Esophagus mucosa (tissue), 1 donor: ENCODE results near the gene PCDH9. TPM values are rescaled to one million over a fixed set of nuclear protein-coding genes. Genes with fewer than 3 reads are reported as not detected.
"Not testable (repeated sequence)": the region's sequence is repeated elsewhere in the genome, so short reads cannot be mapped to it uniquely, and the experiment has no call there.

Experiments used
- ATAC-seq: fragments of 200-7000 bp; cut with Tn5 transposase; one replicate; pipeline ENCODE4 v1.9.1; 2020
- total RNA-seq: library from RNA; stranded (reverse); gene quantifications from one replicate; pipeline ENCODE4 v1.2.4, GENCODE V29; 2023
- donor health status: DM: yes; HTN: yes; CAD: no.

PCDH9 gene
- total RNA-seq, 1 donor from 2014 or later, result 0.08 TPM

DNA sequence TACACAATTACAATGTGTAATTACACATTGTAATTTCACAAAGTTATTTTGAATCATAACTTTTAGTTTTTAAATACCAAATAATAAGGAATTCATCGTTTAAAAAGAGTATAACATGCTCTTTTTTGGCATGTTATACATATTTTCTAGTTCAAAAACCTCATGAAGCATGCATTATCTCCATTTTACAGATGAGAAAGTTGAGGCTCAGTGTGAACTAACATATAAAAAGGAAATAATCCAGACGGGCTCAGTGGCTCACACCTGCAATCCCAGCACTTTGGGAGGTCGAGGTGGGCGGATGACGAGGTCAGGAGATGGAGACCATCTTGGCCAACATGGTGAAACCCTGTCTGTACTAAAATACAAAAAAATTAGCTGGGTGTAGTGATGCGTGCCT lies 107.9 kb downstream of the PCDH9 start:
- no peak for ATAC-seq

DNA sequence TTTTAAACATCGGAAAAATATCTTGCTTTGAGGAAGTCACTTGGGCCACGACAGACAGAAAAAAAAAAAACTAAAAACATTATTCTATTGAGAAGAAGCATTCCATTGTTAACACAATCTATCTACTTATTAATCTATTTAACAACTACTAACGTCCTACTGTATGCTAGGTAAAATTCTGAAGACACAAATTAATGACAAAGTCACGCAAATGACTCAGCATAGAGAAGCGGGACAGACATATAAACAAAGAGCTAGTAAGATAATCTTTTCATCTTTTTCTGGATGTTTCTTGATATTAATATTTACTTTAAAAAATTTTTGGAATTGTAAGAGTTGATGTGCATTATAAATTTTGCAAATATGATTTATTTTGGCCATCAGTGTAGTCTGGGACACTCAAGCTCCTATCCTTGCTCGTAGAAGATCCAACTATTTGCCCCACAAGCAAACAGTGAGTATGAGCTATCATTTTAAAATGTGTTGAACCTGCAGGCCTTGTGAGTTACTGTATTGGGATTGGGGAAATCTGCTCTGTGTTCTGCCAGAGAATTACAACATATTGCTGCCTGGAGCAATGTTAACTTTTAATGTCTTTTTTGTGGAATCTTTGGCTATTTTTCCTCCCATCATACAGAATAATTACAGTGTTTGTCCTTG lies 109.1 kb downstream of the PCDH9 start:
- no peak for ATAC-seq

DNA sequence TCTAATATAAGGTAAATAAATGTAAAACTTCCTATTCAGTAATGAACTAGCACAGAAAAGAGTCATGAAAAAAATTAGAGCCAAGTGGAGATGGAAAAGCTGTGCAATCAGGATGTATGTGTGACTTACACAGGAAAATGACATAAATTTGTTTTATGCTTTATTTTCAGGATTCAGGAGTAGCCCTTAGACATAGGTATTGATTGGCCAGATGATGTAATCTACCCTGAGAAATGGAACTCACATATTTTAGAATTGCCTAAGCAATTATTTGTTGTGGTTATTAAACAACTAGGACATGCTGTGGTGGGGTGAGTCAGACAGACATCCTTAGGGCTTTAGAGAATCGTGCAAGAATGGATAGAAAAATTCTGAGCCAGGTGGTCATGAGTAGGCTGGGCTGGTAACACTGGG lies 110.6 kb downstream of the PCDH9 start:
- ATAC-seq, result no peak

DNA sequence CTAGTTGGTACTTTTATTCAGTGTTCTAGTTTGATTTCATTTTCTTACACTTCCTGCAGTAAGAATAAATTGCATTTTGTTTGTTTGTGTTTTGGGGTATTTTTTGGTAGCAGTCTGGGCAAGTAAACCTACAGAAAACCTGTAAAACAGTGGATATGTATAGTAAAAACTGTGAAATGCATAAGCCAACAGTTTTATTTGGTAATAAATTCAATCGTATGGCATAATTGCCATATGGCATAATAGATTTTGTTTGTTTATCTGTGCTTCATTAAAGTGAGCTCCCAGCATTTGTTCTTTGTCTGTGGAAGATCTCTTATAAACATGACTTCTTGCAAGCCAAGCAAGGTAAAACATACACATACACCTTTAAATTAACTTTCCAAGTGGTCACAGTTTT lies 111.9 kb downstream of the PCDH9 start:
- ATAC-seq, result no peak

DNA sequence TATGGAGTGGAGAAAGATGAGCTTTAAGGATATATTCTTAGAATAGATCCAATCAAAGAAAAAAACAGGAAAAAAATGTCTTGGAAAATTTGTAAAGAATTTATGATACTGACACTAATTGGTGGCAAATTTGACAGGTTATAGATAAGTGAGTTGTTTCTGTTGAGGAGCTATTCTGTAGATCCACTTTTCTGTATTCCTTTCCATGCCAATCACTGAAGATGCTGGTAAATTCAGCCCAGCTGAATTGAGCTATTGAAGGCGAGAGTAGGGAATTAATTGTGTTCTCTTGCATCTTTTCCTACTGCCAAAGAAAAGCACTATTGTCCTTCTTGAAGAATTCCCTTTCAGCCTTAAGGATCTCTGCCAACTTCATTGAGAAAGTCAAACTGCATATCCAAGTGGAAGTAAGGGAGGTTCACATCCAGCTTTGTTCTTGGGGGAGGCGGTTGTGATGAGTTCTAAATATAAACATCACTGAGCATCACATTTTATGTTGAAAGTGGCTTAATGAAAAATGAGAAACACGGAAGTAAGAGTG lies 113.1 kb downstream of the PCDH9 start:
- no peak for ATAC-seq

DNA sequence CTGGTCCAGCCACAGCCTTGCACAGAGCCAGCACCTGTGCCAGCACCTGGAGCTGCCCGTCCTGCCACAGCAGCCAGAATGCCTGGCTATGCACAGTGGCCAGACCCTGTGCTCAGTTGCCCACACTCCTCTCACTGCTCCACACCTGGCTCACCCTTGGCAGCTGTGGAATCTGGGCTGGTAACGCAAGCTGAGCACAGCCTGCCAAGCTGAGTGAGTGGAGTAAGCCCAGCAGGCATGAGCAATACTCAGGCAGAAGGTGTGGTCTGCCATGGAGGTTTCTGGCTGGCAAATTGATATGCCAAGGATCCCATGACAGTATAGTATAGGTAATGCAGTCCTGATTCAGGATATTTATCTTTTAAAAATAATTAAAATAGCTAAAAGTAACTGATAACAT lies 122.2 kb downstream of the PCDH9 start:
- no peak for ATAC-seq

DNA sequence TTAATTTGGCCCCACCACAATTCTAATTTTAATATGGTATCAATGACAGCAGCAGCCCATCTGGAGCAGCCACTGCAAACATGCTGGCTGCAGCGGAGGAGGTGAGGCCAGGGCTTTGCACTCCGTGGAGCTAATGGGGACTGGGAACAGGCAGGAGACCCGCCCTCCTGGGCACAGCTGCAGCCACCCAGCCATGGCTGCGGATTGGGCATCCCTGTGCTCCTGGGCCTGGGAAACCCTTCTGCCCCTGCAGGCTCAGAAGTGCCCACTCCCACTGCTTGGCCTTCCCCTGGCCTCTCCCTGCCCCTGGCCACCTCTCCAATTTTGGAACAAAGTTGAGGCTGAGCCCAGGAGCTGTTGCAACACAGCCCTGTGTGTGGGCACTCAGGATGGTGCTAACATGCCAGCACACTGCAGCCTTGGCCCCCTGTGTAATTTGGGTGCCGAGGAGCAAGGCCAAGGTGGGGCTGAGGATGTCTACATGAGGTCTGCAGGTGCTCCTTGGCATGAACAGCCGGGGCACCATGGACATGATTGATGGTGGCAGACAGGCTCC lies 123.6 kb downstream of the PCDH9 start:
- no peak for ATAC-seq

DNA sequence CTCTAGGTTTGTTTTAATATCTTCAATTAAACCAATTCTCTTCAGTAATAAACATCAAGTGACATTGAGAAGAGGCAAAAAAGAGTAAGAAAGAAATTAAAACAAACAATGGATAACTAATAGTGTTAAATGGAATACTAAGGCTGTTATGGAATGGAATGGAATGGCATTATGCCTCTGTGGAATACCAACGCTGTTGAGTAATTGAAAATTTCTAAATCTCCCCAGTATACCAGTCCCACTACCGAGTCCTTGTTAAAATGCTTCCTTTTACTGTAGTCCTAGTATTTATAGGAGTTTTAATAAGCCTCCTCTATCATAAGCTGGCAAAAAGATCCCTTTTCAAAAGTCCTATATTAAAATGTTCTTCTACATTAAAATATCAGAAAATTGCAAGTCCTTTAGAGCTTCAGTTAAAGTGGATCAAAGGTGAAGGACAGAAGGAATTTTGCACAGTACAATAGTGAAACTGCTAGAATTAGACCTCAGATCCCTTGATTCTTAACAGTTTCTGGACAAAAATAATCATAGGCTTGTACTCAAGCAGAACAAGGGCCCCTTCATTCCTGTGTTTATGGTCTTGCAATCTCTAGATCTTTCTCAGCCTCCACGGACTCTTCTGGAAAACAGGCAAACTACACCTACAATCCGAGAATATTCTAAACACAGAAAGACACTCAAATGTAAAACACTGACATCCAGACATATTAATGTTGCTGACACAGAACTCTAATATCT lies 128.2 kb downstream of the PCDH9 start:
- ATAC-seq, result no peak

DNA sequence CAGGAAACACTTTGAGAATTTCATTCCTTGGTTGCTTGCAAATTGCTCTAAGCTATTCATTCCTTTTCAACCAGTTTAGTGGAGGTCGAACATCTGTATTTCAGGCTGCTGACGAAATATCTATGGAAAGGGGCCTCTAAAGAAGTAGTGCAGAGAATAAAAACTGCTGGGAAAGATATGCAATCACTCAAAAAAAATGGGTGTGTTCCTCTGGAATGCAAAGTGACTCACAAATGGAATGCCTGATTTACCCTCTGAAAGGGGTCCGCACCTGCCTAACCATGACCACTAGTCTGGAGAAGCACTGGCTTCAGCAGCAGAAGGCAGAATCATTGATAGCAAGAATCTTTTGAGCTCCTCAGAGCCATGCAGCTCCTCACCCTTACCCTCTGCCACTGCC lies 129.4 kb downstream of the PCDH9 start:
- ATAC-seq, result no peak

DNA sequence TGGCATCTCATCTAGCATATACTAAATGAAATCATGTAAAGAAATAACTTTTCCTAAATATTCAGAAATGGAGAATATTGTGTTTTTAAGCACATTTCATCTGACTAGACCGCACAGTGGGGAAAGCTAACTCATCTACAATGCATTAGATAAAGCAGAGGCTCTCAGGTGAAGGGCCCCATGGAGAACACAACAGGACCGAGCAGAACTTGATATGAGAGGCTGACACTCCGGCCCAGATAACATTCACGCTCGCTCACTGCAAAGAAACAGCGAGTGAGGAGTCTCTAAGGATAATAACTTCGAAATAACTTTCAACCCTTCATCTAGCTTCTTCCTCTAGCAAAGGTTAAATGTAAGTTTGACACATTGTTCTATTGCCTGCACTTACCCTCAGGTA lies 130.6 kb downstream of the PCDH9 start:
- ATAC-seq, result no peak

DNA sequence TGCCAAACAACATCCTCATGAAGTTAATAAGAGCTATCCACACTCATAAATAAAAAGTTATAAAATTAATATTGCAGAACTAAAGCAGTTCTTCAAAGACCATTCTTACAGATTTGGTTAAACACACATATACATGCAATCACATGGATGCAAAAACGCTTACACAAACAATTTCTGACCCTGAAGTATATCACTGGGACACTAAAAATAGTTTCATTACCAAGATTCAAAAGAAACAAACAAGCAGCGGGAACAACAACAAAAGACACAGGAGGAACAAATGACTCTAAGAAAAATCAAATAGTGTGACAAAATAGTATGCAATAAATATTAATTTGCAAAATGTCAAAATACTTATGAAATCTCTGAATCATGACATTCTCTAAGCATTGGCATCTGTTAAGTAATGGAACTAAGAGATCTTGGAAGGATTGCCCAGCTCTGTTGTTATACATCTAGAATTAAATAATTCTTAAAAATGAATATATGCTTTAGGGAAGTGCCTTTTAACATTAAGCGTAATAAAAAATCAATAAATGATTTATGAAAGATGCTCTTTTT lies 132.2 kb downstream of the PCDH9 start:
- no peak for ATAC-seq

DNA sequence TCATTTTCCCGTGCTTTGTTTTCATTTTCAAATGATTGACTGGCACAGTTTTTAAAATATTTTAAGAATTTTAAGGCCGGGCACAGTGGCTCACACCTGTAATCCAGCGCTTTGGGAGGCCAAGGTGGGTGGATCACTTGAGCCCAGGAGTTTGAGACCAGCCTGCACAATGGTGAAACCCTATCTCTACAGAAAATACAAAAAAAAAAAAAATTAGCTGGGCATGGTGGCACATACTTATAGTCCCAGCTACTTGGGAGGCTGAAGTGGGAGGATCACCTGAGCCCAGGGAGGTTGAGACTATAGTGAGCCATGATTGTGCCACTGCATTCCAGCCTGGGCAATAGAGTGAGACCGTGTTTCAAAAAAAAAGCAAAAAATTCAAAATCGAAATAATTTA lies 133.2 kb downstream of the PCDH9 start:
- not testable (repeated sequence) for ATAC-seq

DNA sequence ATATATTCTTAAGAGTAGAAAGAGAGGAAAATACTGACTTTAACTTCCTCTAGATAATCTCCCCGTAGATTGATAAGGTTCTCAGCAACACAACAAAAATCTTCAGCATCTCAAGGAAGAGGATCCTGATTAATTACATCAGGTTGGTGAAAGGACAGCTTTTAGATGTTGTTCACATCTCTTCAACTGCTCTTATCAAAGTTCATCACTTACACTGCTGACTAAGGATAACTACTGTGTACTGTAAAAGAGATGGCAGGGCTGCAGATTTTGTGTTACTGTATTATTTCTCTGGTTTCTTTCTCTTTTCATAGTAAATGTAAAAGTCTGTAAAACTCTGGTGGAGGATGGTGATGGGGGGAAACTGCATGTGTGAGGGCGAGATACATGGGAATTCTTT lies 133.7 kb downstream of the PCDH9 start:
- ATAC-seq, result no peak

DNA sequence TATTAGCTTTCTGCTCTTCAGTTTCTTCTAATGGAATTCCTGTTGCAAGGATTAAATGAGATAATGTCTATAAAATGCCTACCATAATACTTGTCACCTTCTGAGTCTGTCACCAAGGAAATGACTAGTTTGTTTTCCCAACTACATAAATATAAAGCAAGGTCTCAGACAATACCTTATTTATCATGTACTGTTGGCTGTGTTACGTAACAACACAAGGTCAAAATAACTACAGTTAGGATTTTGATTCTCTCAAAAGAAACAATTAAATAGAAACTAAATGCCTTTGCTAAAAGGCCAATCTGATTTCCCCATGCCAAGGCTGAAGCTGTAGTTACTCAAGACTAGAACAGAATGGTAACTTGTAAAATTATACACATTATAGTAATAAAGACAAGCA lies 134.5 kb downstream of the PCDH9 start:
- no peak for ATAC-seq

DNA sequence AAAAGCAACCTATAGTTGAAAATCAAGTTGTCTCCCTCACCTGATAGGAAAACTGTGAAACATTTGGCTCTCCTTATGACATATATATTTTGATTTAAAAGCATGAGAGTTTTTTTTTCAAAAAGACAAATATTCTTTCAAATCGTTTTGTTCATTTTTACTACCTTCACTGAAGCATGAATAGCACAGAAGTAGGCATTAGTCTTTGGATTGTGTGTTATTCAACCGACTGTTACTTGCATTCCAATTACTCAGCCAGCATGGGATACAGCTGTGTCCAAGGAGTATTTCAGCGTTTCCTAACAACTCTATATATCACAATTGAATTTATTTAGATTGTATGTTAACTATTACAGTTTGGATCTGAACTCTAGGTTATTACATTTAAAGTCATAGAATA lies 135.2 kb downstream of the PCDH9 start:
- no peak for ATAC-seq

DNA sequence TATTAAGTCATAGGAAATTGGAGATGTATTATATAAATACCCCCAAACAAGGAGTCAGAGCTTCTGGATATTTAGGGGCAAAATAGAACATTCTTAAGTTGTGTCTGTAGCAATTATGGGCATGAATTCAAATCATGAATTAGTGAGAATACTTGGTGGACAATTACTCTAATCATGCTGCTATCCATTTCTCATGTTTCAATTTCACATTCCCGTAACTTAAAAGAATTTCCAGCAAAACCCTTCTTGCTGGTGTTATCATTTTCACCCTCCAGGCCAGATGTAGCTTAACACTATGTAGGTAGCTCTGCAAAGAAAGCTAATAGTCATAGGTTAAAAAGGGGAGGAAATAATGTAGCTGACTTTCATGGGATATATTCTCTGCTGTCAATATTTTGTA lies 136.1 kb downstream of the PCDH9 start:
- ATAC-seq, result no peak

DNA sequence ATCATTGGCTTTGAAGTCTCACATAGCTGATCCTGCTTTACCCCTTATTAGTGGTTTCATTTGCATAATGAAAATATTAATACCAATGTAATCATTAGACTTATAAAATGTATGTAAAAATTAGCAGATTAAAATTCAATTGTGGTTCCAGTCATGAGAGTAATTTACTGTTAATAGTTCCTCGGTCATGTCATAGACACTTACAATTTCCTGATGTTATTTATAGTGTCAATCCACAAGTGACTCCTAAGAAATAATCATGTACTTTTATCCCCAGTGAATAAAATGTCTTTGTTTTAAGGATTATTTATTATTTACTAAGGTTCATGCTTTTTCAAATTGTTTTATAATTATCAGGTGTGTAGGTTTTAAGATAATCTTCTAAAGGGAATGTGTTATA lies 138.5 kb downstream of the PCDH9 start:
- no peak for ATAC-seq

DNA sequence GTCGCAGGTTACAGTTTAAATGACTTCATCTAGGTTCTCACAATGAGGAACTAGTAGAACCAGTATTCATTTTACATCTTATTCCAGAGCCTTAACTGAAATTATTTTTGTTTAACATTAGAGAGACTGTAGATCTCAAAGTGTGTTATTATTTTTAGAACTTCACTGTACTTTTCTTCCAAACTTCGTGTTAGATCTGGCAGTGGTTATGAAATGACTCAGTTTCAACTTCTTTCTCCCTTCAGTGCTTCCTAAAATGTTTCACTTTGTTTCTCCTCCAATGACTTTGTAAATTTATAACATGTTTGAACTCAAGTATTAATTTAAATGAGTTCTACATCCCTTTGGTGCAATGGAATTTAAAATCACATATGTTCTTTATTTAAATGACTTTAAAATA lies 139.3 kb downstream of the PCDH9 start:
- ATAC-seq, result no peak

DNA sequence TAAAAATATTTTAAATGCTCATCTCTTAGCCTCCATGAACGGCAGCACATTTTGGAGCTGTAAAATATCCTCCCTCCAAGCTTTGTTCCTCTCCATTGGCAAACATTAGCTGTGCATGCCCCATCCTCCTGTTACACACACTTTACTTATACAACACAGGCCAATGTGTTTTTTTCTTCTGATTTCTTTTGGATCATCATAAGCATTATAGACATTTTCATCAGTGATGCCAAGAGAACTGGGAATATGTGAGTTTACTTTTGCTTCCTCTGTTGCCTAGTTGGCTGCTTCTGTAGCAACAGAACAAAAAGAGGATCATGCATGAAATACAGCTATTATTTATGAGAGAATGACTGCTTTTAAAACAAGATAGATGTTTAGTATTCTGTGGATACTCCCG lies 142.6 kb downstream of the PCDH9 start:
- ATAC-seq, result no peak

DNA sequence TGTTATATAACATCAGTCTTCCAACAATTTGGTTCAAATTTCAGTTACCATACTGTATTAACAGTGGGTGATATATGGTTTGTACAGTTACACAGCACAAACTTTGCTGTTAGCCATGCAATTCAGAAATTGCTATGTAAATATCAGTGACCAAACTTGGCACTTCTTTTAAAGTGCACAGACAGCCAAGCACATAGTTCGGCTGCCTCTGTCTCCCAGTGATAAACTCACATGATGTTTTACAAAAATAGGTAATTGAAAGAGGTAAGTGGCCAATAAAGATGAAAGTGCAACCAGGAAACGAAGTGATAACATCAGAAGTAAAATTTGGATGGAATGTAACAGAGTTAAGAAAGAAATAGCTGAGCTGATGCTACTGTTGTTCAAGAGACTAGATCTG lies 143.9 kb downstream of the PCDH9 start:
- ATAC-seq, result no peak

DNA sequence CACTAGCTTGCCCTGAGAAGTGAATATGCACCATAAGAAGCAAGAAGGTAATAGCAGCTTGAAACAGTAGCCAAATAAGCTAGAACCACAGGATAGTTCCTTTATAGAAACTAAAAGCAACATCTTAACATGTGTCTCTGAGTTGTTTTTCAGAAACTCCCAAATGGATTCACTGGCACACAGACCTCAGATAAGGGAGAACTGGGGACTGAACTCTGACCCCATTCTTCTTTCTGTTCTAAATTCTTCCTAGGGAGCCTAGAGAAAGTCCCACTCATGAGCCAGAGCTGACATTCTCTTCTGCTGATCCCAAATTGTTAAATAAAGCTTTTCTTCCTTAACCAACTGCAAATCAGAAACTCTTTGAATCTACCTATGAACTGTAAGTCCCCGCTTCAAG lies 146.1 kb downstream of the PCDH9 start:
- ATAC-seq, result no peak

DNA sequence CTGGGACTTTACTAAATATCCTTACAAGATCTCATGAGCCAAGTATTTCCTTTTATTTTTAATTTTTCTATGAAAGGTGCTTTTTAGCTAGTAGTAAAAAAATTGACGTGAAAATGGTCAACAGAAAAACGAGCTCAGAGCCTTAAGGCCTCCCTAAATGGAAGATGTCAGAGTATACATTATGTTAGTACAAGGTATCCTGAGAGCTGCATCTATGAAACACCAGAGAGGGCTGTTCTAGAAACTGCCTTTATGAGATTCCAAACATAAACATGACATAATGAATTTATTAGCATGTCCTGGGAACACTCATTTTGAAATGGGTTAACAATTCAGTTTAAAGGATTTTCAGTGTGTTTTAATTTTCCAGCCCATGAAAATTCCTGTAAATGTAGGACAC lies 146.6 kb downstream of the PCDH9 start:
- ATAC-seq, result no peak

DNA sequence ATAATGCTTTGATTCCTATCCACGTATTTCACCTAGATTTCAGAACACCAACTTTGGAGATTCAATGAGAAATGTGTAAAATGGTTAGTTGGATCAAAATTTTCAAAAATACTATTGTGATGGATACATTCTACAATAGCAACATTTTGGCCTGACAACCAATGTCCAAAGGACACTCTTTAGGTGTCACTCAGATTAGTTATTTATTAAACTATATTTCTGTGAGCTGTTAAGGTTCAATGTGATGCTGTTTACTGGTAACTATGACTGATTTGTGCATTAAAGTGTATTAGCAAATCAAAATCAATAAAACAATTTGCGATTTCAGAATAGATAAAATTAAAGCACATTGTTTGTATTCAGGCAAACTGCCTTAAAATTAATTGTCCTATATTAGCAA lies 149.8 kb downstream of the PCDH9 start:
- no peak for ATAC-seq

DNA sequence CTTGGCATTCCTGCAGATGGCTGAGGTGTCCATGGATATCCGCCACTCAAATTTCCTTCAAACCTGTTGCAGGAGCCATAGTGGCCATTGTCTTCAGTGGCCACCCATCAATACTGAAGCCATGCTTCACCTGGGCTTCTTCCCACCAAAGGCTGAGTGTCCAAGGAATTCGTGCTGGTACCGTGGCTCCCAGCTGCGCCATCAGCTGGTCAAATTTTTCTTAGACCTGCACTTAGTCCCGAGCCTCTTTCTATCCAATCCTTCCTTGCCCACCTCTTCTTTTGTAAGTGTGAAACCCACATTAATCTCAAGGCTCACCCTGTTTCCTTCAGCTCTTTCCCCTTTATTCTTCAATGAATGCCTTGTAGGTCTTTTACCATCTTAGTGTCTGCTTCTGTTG lies 152.1 kb downstream of the PCDH9 start:
- no peak for ATAC-seq
